ENCODE results near the gene DPH7.
"Not testable (repeated sequence)": the region's sequence is repeated elsewhere in the genome, so short reads cannot be mapped to it uniquely, and the experiment has no call there.

The DPH7 gene

GRCh38 chr9:137545123-137545522 is 33.6 kb downstream of the DPH7 start:
- no peak for FAIRE-seq

GRCh38 chr9:137544176-137544760 is 34.5 kb downstream of the DPH7 start:
- FAIRE-seq, result no peak

- no peak for FAIRE-seq
Observed at GRCh38 chr9:137543237-137543963, 35.3 kb downstream of the DPH7 start.

DNA sequence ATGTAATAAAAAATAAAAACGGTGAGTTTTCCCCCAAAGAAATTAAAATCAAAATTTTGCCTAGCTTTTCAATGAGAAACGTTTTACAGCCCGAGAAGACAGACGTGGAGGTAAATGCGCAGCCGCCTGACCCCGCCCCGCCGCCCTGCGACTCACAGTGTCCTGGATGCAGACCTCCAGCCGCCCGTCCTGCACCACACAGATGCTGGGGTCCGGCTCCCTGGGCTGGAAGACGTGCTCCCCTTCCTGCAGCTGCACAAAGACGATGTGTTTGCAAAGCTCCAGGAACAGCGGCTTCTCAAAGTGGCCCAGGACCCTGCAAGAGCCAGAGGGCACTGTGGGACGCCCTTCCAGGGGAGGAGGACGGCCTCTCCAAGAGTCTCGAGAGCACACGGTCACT is 36.2 kb downstream of the DPH7 start:
- no peak for FAIRE-seq

DNA sequence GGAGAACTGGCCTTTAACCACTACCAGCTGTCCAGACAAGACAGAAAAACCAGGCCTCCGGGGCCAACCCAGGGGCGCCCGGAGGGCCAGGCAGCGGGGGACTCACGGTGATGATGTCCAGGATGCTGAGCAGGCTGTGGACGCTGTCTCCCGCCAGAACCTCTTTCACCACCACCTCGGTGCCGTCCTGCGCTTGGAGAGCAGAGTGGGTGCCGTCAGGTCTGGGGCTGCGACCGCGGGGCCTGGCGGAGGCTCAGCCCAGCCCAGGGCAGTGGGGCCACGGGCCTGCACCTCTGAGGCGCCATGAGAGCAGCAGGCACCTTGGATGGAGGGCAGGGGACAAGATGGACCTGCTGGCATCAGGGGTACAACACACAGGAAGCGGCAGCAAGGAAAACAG is 38.2 kb downstream of the DPH7 start:
- no peak for FAIRE-seq

DNA sequence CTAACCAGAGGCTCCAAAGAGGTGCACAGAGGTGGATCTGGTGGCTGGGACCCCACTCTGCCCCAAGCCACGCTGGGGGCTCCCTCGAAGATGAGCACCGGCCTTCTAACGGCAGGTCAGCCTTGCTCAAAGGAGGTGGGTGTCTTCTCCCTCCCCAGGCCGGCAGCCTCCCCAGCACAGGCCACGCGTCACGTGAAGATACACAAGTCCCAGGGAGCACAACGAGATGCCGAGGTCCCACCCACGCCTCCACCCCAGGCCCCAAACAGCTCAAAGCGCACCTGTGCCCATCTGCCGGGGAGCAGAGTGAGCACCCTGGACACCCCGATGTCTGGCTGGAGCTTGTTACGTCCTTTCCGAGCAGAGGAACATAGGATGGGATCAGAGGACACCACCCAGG is 40.7 kb downstream of the DPH7 start:
- FAIRE-seq, result no peak

DNA sequence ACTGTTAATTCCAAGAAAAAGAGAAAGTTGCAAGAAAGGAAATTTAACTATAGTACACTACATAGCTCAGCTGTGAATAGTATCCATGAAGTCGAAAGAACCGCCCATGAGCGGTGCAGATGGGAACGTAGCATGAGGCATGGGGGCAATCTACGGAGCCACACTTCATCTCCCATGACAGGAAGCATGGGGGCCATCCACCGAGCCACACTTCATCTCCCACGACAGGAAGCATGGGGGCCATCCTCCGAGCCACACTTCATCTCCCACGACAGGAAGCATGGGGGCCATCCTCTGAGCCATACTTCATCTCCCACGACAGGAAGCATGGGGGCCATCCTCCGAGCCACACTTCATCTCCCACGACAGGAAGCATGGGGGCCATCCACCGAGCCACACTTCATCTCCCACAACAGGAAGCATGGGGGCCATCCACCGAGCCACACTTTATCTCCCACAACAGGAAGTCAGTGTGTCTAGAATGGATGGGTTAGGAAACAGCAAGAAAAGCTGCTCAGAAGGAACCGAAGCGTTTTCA is 42.1 kb downstream of the DPH7 start:
- not testable (repeated sequence) for FAIRE-seq

- no peak for FAIRE-seq
Observed at GRCh38 chr9:137535120-137535428, 43.7 kb downstream of the DPH7 start.

DNA sequence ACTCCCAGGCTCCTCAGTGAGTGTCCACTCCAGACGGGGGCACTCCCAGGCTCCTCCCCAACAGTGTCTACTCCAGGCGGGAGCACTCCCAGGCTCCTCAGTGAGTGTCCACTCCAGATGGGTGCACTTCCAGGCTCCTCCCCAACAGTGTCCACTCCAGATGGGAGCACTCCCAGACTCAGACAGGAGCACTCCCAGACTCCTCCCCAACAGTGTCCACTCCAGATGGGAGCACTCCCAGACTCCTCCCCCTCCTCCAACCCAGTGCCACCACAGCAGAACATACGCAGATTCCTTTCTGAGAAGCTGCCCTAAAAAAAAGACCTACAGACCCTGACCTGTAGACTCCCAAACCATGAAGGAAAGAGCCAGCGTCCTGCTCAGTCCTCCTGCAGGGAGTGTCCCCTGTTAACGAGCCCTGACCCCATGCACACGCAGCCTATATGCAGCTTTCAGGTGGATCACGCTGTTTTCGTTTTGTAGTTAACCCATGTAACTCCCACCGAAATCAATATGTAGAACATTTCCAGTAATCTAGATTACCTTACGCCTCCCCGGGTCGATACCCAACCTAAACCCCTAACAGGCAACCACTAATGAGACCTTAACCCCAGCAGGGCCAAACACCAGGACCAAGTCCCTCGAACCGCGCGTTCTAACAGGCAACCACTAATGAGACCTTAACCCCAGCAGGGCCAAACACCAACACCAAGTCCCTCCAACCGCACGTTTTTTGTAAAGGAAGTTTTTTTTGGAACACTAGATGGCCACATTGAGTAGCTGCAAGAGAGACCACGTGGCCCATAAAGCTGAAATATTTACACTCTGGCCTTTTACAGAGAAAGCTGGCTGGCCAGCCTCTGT is 44.2 kb downstream of the DPH7 start:
- no peak for FAIRE-seq

GRCh38 chr9:137532891-137533468 is 45.7 kb downstream of the DPH7 start:
- FAIRE-seq, result not testable (repeated sequence)

DNA sequence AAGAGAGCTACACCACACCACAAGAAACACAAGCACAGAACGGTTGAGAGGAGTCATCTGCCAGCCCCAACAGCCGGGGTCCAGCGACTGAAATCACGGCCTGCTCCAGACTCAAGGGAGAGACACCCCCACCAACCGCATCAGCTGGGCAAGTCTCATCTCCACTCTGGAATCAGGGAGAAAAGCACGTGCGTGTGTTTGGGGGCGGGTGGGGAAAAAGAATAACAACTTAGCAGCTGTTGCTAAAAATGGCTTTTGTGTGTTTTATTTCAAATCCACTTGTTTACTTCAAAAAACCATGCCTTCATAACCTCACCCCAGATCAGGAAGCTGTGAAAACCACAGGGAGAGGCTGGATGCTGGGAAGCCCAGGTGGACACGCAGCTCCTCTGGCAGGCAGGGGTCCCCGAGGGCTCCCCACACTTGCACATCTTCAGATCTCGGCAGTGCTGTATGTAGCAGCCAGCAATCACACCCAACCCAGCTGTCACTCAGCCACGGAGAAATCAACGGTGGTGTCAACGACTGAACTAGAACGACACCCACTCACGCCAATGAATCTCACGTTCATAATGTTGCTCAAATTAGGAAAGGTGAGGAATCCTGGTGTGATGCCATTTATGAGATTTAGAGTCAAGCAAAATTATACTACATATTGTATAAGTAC is 47.5 kb downstream of the DPH7 start:
- FAIRE-seq, result no peak

GRCh38 chr9:137530331-137530730 is 48.4 kb downstream of the DPH7 start:
- FAIRE-seq, result no peak

DNA sequence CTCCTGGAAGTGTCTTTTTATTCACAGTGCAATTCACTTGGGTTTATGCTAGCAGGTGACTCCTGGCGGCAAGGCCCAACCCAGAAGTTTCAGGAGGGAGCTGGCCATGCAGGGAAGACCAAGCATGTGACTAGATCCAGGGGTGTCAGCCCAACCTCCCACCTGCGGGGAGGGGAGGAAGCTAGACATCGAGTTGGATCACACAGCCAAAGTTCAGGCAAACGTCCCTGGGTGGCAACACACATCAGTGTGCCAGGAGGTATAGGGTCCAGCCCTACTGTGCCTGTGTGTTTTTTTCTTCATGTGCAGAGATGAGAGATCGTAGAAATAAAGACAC is 53.8 kb downstream of the DPH7 start:
- FAIRE-seq, result no peak

DNA sequence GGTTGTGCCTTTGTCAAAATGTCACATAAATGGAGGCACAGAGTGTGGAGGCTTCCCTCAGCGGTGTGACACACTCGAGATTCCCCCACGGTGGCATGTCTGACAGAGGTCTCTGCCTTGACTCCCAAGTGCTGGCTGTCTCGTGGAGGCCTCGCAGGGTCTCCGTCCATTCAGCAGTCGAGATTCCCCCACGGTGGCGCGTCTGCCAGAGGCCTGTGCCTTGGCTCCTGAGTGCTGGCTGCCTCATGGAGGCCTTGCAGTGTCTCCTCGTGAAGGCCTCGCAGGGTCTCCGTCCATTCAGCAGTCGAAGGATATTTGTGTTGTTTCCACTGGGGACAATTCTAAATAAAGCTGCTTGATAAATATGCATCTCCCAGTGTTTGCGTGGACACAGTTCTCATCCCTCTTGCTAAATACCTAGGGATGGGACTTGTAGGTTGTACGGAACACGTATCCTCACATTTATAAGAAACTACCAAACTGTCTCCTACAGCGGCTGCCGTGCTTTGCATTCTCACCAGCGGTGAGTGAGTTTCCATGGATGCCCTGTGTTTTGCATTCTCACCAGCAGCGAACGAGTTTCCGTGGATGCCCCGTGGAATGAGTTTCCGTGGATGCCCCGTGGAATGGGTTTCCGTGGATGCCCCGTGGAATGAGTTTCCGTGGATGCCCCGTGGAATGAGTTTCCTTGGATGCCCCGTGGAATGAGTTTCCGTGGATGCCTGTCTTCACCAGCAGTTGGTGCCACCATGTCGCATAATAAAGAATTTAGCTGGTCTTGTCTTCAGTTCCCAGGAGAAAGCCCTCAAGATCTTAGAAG is 54.4 kb downstream of the DPH7 start:
- FAIRE-seq, result no peak

- no peak for FAIRE-seq
Observed at GRCh38 chr9:137522746-137523455, 55.8 kb downstream of the DPH7 start.

DNA sequence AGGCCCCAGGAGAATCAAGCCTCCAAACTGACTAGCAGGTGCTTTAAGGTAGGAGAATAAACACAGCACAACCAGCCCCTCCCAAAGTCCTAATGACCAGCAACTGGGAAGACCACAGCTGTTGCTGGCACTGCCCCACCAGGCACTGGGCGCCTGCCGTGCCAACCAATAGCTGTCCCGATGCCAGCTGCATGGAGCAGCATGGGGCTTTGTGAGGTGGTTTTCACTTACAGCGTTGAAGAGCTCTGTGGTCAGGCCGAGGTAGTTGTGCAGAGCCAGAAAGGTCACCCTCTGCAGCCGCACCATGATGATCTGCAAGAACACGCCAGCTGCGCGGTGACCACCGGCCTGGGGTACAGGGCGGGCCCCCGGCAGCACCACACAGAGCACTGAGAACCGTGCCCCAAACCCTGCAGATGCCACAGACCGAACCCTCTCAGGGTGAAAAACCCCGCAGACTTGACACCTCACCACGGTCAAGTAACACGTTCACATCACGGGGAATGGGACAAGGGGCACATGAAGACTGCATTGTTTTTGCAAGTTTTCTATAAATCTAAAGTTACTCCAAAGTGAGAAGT is 57.2 kb downstream of the DPH7 start:
- no peak for FAIRE-seq

- FAIRE-seq, result no peak
Observed at GRCh38 chr9:137520614-137521404, 57.9 kb downstream of the DPH7 start.

- FAIRE-seq, result no peak
Observed at GRCh38 chr9:137519553-137519952, 59.2 kb downstream of the DPH7 start.

DNA sequence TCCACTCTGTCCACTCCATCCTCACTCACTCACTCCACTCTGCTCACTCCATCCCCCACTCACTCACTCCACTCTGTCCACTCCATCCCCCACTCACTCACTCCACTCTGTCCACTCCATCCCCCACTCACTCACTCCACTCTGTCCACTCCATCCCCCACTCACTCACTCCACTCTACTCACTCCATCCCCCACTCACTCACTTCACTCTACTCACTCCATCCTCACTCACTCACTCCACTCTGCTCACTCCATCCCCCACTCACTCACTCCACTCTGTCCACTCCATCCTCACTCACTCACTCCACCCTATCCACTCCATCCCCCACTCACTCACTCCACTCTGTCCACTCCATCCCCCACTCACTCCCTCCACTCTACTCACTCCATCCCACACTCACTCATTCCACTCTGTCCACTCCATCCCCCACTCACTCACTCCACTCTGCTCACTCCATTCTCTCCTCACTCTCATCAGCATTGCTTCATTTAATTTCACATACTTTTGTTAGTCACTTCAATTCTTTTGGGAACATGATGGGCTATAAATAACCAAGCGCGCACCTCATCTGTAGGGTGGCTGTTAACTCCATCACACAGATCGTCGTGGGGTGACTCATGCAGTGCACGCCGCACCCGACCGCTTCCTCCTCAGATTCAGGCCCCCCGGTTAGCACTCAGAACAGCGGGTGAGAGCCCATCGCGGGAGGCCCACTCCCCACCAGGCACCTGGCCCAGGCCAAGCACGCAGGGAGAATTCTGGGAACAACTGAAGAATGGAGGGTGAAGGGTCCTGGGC is 59.9 kb downstream of the DPH7 start:
- FAIRE-seq, result not testable (repeated sequence)

All from endometrium (tissue), 2 donors.